ENCODE data around the gene RGCC. TPM values are rescaled to one million over a fixed set of nuclear protein-coding genes. Genes with fewer than 3 reads are reported as not detected.

Gene RGCC
- total RNA-seq, 1 experiment from 2014 or later: not detected

DNA sequence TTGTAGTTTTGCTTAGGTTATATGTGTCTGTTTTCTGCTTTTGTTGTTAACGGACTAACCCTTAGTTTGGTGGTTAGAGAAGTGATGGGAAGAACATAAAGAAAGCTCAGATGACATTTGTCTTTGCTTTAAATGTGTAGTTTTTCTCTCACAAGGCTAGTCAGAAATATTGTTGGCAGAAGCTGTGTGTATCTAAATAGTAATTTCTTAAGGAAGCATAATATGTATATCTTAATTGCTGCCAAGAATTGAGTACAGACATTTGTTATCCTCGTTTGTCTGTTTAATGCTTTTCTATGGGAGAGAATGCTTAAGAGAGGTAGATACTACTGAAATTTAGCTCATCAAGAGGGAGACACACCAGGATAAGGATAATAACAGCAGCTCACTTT lies 2.7 kb downstream of the RGCC start:
- Histone ChIP-seq H4K8ac (replicated peaks; ENCODE audit: insufficient read length, low read depth, low read length) (no peak overlapping the region), H2BK5ac (ENCODE audit: insufficient read length, low read length) (no peak overlapping the region), H3K56ac (ENCODE audit: insufficient read length, low read depth, low read length) (no peak overlapping the region), H3T11ph (ENCODE audit: low read length) (no peak overlapping the region), H4K5ac (ENCODE audit: insufficient read length, low read depth, low read length) (no peak overlapping the region), H2BK20ac (ENCODE audit: low read depth, low read length, poor library complexity, severe bottlenecking) (no peak overlapping the region), H3K27me3 (ENCODE audit: insufficient read depth, low read length) (peaks cover 39% of the 10 kb centered on the region), H2BK15ac (ENCODE audit: low read depth, low read length) (no peak overlapping the region), H2BK120ac (ENCODE audit: low read depth, low read length, poor library complexity, severe bottlenecking) (no peak overlapping the region), H4K91ac (ENCODE audit: insufficient read length, low read depth, low read length) (no peak overlapping the region), H3K4ac (ENCODE audit: low read depth, low read length) (no peak overlapping the region), H3K18ac (ENCODE audit: insufficient read length, low read depth, low read length) (no peak overlapping the region), H3K9me3 (ENCODE audit: control insufficient read depth, low read depth, low read length) (no peaks in the 10 kb centered on the region), H3K23me2 (ENCODE audit: insufficient read length, low read depth, low read length, poor library complexity, severe bottlenecking) (peaks cover 17% of the 10 kb centered on the region), H3K14ac (ENCODE audit: insufficient read depth, low read length) (no peak overlapping the region), H2AFZ (ENCODE audit: low read length) (no peak overlapping the region), H2AK5ac (ENCODE audit: insufficient read length, low read length) (no peak overlapping the region), H4K20me1 (ENCODE audit: control insufficient read depth, insufficient read depth, insufficient read length) (no peaks in the 10 kb centered on the region), H2BK12ac (ENCODE audit: insufficient read length, low read depth, low read length) (no peak overlapping the region), H3K79me2 (ENCODE audit: insufficient read depth, low read length) (no peaks in the 10 kb centered on the region), H3K27ac (ENCODE audit: insufficient read length, low read depth, low read length) (no peak overlapping the region), H3K9ac (ENCODE audit: extremely low read depth, insufficient read length, low read length) (no peak overlapping the region), H3K23ac (ENCODE audit: insufficient read length, low read depth, low read length) (no peak overlapping the region), H3K4me2 (ENCODE audit: insufficient read depth, insufficient read length, low read length) (no peak overlapping the region), H3K79me1 (ENCODE audit: insufficient read depth, low read depth, low read length, poor library complexity, severe bottlenecking) (no peaks in the 10 kb centered on the region), H3K4me1 (ENCODE audit: insufficient read depth, low read length) (no peaks in the 10 kb centered on the region)
- no peak overlapping the region for H3K27ac Mint-ChIP-seq
- H3K4me1 Mint-ChIP-seq: peaks cover 3 to 14% of the 10 kb centered on the region in 2 experiments; a peak in 3 of 4 replicates
- H3K27me3 Mint-ChIP-seq (ENCODE audit: low read depth): peaks cover 80% of the 10 kb centered on the region
- no CpG with 5 or more reads among the region's 2 CpGs for WGBS (ENCODE audit: extremely low coverage, insufficient read length, low lambda C conversion rate)
- no peak for DNase-seq
- TF ChIP-seq, protein P1, sequence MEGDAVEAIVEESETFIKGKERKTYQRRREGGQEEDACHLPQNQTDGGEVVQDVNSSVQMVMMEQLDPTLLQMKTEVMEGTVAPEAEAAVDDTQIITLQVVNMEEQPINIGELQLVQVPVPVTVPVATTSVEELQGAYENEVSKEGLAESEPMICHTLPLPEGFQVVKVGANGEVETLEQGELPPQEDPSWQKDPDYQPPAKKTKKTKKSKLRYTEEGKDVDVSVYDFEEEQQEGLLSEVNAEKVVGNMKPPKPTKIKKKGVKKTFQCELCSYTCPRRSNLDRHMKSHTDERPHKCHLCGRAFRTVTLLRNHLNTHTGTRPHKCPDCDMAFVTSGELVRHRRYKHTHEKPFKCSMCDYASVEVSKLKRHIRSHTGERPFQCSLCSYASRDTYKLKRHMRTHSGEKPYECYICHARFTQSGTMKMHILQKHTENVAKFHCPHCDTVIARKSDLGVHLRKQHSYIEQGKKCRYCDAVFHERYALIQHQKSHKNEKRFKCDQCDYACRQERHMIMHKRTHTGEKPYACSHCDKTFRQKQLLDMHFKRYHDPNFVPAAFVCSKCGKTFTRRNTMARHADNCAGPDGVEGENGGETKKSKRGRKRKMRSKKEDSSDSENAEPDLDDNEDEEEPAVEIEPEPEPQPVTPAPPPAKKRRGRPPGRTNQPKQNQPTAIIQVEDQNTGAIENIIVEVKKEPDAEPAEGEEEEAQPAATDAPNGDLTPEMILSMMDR (conservative IDR thresholded peaks at IDR 0.05): no peak
- peaks cover 0 to 5% of the 10 kb centered on the region in 2 experiments; a peak in 1 of 5 replicates for H3K9me3 Mint-ChIP-seq
- peaks cover 0 to 2% (median 0%) of the 10 kb centered on the region in 3 experiments; a peak in 1 of 7 replicates for H3K36me3 Mint-ChIP-seq (ENCODE audit: insufficient read depth in 1 of 3, low read depth in 3 of 3)
- no peak overlapping the region for H3K4me3 Mint-ChIP-seq

All from H9 (cell line).